Liver (tissue), 9 donors: Measurements from ENCODE around the gene ACTR8. TPM values are rescaled to one million over a fixed set of nuclear protein-coding genes. Genes with fewer than 3 reads are reported as not detected.

Source experiments
- DNase-seq: peaks from one replicate; pipeline ENCODE4 v3.0.0-alpha.2; 2017; ENCODE audit warnings: low spot score
- H3K27ac ChIP-seq, 2 donors: one replicate each; pipeline ENCODE4 v1.7.0; 2013; ENCODE audit warnings: inconsistent platforms in 2 of 2, low read length in 2 of 2, control low read depth in 1 of 2, low read depth in 1 of 2, mild to moderate bottlenecking in 1 of 2
- H3K27me3 ChIP-seq, 4 donors: one replicate each; pipeline versions ENCODE4 v1.6.1 to v1.7.0; 2013; ENCODE audit warnings: low read length in 3 of 4, inconsistent platforms in 1 of 4, mild to moderate bottlenecking in 1 of 4, moderate library complexity in 1 of 4; ENCODE audit not compliant: control insufficient read depth in 4 of 4, insufficient read depth in 4 of 4
- H3K36me3 ChIP-seq, 4 donors: one replicate each; pipeline versions ENCODE4 v1.6.1 to v1.7.0; 2013; ENCODE audit warnings: low read length in 3 of 4, mild to moderate bottlenecking in 3 of 4, low read depth in 1 of 4, moderate library complexity in 1 of 4; ENCODE audit not compliant: control insufficient read depth in 4 of 4, insufficient read depth in 3 of 4
- H3K4me1 ChIP-seq, 4 donors: one replicate each; pipeline versions ENCODE4 v1.6.1 to v1.7.0; 2013; ENCODE audit warnings: low read length in 3 of 4, mild to moderate bottlenecking in 3 of 4, moderate library complexity in 1 of 4; ENCODE audit not compliant: control insufficient read depth in 4 of 4, insufficient read depth in 4 of 4
- H3K4me3 ChIP-seq, 3 donors: one replicate each; pipeline versions ENCODE4 v1.6.1 to v1.7.0; 2013; ENCODE audit warnings: low read length in 3 of 3, control low read depth in 1 of 3, low read depth in 1 of 3, mild to moderate bottlenecking in 1 of 3
- H3K9ac ChIP-seq, 2 donors: one replicate each; pipeline ENCODE4 v1.7.0; 2013; ENCODE audit warnings: low read length in 2 of 2, mild to moderate bottlenecking in 2 of 2, moderate library complexity in 2 of 2, control low read depth in 1 of 2, low read depth in 1 of 2
- H3K9me3 ChIP-seq, 4 donors: one replicate each; pipeline versions ENCODE4 v1.6.1 to v1.7.0; 2013; ENCODE audit warnings: low read length in 3 of 4; ENCODE audit not compliant: control insufficient read depth in 4 of 4
- EGR1 ChIP-seq, 2 donors: IDR thresholded peaks; 2 replicates each; pipeline ENCODE4 v1.6.1; 2016 to 2018; ENCODE audit warnings: antibody characterized with exemption in 2 of 2, low read depth in 2 of 2
- FOXA1 ChIP-seq: IDR thresholded peaks from 2 replicates; pipeline ENCODE4 v1.6.1; 2016; ENCODE audit warnings: antibody characterized with exemption
- FOXA2 ChIP-seq: IDR thresholded peaks from 2 replicates; pipeline ENCODE4 v1.6.1; 2016; ENCODE audit warnings: antibody characterized with exemption
- GABPA ChIP-seq, 2 donors: IDR thresholded peaks in 1 of 2; conservative IDR thresholded peaks in 1 of 2; 2 replicates each; pipeline ENCODE4 v1.6.1; 2016; ENCODE audit warnings: antibody characterized with exemption in 2 of 2, mild to moderate bottlenecking in 1 of 2, moderate library complexity in 1 of 2
- HNF4A ChIP-seq, 2 donors: conservative IDR thresholded peaks; 2 replicates each; pipeline ENCODE4 v1.6.1; 2016; ENCODE audit warnings: antibody characterized with exemption in 2 of 2, mild to moderate bottlenecking in 2 of 2
- HNF4G ChIP-seq: IDR thresholded peaks from 2 replicates; pipeline ENCODE4 v1.6.1; 2016; ENCODE audit warnings: antibody characterized with exemption
- JUND ChIP-seq, 2 donors: IDR thresholded peaks; 2 replicates each; pipeline ENCODE4 v1.6.1; 2016; ENCODE audit warnings: antibody characterized with exemption in 2 of 2
- NR2F2 ChIP-seq: IDR thresholded peaks from 2 replicates; pipeline ENCODE4 v1.6.1; 2016; ENCODE audit warnings: antibody characterized with exemption
- SP1 ChIP-seq: IDR thresholded peaks from 2 replicates; pipeline ENCODE4 v1.6.1; 2018; ENCODE audit warnings: antibody characterized with exemption, mild to moderate bottlenecking
- TAF1 ChIP-seq: conservative IDR thresholded peaks from 2 replicates; pipeline ENCODE4 v1.6.1; 2016; ENCODE audit warnings: antibody characterized with exemption, mild to moderate bottlenecking
- YY1 ChIP-seq: IDR thresholded peaks from 2 replicates; pipeline ENCODE4 v1.6.1; 2016; ENCODE audit warnings: antibody characterized with exemption, mild to moderate bottlenecking
- WGBS: extraction: QIAGEN DNeasy Blood & Tissue Kit; methylation state at CpG from one replicate; pipeline ENCODE4 v1.1.7; 2013; 5-methylcytosine and 5-hydroxymethylcytosine counted together
- polyA plus RNA-seq, 2 donors: library from polyadenylated mRNA; stranded (reverse) in 1 of 2; unstranded in 1 of 2; fragments of 200-250 nt in 1 of 2; fragments of >200 nt in 1 of 2; fragmentation: Nextera tagmentation in 1 of 2; extraction: Ambion mirVana in 1 of 2; gene quantifications; one replicate each; pipeline versions ENCODE4 v1.2.1 to v1.2.3, GENCODE V29; 2013 to 2015
- total RNA-seq, 2 donors: library from RNA; depleted of rRNA; stranded (reverse); fragments of >200 nt; gene quantifications; one replicate each; pipeline ENCODE4 v1.2.3, GENCODE V29; 2014
- TF ChIP-seq, protein P1 (sequence below): fragments of 150-350 bp; IDR thresholded peaks from 2 replicates; pipeline ENCODE4 v1.5.1; 2017; ENCODE audit warnings: improper control_type of control experiment, low read depth, low read length; ENCODE audit not compliant: missing input control
- TF ChIP-seq, protein P2 (sequence below): IDR thresholded peaks from 2 replicates; pipeline ENCODE4 v1.6.1; 2016; ENCODE audit warnings: antibody characterized with exemption
- TF ChIP-seq, protein P3 (sequence below): IDR thresholded peaks from 2 replicates; pipeline ENCODE4 v1.6.1; 2016; ENCODE audit warnings: antibody characterized with exemption
- TF ChIP-seq, protein P4 (sequence below): IDR thresholded peaks from 2 replicates; pipeline ENCODE4 v1.6.1; 2016; ENCODE audit warnings: antibody characterized with exemption, mild to moderate bottlenecking
- TF ChIP-seq, protein P5 (sequence below): IDR thresholded peaks from 2 replicates; pipeline ENCODE4 v1.6.1; 2016; ENCODE audit warnings: antibody characterized with exemption
- donor health status: healthy.
- donor health status: healthy.
- donor health status: healthy.
- donor health status: healthy.
- donor health status: healthy.

ACTR8 gene
- total and polyA plus RNA-seq, 4 donors: 3.2 to 16.7 (median 7.7) TPM

DNA sequence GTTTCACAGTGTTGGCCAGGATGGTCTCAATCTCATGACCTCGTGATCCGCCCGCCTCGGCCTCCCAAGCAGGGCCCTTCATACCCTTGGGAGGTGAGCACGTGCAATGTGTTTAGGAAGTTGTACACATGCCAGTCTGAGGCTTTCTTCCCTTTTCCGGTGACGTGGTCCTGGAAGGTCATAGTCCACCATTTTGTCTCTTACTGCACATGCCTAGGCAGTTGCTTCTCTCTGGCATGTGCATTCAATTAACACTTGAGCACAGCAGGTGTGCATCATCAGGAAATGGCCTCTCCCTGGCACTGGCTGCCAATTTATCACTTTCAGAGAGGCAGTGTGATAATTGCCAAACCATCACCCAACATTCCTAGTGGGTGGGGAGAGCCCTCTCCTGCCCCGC lies 31.4 kb upstream of the ACTR8 start:
- WGBS: 85% methylated on average over 8 of the region's 8 CpGs
- H3K27ac ChIP-seq: no peak overlapping the region
- H3K36me3 ChIP-seq: no peaks in the 10 kb centered on the region
- H3K4me1 ChIP-seq: no peaks in the 10 kb centered on the region
- no peak for TF ChIP-seq SP1
- no peak for TF ChIP-seq FOXA2
- TF ChIP-seq, protein P1, sequence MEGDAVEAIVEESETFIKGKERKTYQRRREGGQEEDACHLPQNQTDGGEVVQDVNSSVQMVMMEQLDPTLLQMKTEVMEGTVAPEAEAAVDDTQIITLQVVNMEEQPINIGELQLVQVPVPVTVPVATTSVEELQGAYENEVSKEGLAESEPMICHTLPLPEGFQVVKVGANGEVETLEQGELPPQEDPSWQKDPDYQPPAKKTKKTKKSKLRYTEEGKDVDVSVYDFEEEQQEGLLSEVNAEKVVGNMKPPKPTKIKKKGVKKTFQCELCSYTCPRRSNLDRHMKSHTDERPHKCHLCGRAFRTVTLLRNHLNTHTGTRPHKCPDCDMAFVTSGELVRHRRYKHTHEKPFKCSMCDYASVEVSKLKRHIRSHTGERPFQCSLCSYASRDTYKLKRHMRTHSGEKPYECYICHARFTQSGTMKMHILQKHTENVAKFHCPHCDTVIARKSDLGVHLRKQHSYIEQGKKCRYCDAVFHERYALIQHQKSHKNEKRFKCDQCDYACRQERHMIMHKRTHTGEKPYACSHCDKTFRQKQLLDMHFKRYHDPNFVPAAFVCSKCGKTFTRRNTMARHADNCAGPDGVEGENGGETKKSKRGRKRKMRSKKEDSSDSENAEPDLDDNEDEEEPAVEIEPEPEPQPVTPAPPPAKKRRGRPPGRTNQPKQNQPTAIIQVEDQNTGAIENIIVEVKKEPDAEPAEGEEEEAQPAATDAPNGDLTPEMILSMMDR: no peak
- no peak for TF ChIP-seq YY1
- TF ChIP-seq, protein P2, sequence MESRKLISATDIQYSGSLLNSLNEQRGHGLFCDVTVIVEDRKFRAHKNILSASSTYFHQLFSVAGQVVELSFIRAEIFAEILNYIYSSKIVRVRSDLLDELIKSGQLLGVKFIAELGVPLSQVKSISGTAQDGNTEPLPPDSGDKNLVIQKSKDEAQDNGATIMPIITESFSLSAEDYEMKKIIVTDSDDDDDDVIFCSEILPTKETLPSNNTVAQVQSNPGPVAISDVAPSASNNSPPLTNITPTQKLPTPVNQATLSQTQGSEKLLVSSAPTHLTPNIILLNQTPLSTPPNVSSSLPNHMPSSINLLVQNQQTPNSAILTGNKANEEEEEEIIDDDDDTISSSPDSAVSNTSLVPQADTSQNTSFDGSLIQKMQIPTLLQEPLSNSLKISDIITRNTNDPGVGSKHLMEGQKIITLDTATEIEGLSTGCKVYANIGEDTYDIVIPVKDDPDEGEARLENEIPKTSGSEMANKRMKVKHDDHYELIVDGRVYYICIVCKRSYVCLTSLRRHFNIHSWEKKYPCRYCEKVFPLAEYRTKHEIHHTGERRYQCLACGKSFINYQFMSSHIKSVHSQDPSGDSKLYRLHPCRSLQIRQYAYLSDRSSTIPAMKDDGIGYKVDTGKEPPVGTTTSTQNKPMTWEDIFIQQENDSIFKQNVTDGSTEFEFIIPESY: no peak
- no peak for TF ChIP-seq TAF1
- no peak for TF ChIP-seq JUND (IDR thresholded peaks at IDR 0.05)
- TF ChIP-seq HNF4G: no peak
- TF ChIP-seq, protein P3, sequence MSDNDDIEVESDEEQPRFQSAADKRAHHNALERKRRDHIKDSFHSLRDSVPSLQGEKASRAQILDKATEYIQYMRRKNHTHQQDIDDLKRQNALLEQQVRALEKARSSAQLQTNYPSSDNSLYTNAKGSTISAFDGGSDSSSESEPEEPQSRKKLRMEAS: no peak
- peaks cover 0 to 5% (median 0%) of the 10 kb centered on the region in 4 donors for H3K9me3 ChIP-seq
- peaks cover 0 to 13% (median under 1%) of the 10 kb centered on the region in 4 donors for H3K27me3 ChIP-seq
- no peak for DNase-seq
- H3K9ac ChIP-seq: no peak overlapping the region
- no peak overlapping the region for H3K4me3 ChIP-seq

- no peaks in the 10 kb centered on the region for H3K4me1 ChIP-seq
- no peaks in the 10 kb centered on the region for H3K36me3 ChIP-seq
- TF ChIP-seq FOXA2 (no peak), TAF1 (no peak), HNF4G (no peak)
- TF ChIP-seq, protein P4, sequence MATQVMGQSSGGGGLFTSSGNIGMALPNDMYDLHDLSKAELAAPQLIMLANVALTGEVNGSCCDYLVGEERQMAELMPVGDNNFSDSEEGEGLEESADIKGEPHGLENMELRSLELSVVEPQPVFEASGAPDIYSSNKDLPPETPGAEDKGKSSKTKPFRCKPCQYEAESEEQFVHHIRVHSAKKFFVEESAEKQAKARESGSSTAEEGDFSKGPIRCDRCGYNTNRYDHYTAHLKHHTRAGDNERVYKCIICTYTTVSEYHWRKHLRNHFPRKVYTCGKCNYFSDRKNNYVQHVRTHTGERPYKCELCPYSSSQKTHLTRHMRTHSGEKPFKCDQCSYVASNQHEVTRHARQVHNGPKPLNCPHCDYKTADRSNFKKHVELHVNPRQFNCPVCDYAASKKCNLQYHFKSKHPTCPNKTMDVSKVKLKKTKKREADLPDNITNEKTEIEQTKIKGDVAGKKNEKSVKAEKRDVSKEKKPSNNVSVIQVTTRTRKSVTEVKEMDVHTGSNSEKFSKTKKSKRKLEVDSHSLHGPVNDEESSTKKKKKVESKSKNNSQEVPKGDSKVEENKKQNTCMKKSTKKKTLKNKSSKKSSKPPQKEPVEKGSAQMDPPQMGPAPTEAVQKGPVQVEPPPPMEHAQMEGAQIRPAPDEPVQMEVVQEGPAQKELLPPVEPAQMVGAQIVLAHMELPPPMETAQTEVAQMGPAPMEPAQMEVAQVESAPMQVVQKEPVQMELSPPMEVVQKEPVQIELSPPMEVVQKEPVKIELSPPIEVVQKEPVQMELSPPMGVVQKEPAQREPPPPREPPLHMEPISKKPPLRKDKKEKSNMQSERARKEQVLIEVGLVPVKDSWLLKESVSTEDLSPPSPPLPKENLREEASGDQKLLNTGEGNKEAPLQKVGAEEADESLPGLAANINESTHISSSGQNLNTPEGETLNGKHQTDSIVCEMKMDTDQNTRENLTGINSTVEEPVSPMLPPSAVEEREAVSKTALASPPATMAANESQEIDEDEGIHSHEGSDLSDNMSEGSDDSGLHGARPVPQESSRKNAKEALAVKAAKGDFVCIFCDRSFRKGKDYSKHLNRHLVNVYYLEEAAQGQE: no peak
- no peak overlapping the region for H3K9ac ChIP-seq
- H3K27me3 ChIP-seq: peaks cover 0 to 2% (median 0%) of the 10 kb centered on the region in 4 donors
- no peak for DNase-seq
- H3K9me3 ChIP-seq: no peaks in the 10 kb centered on the region
- H3K27ac ChIP-seq: no peak overlapping the region
- no peak overlapping the region for H3K4me3 ChIP-seq
- WGBS: 66% methylated on average over 5 of the region's 5 CpGs
Observed at GRCh38 chr3:53902711-53903110, 20.8 kb upstream of the ACTR8 start.

GRCh38 chr3:53902067-53902466 lies 20.1 kb upstream of the ACTR8 start:
- Histone ChIP-seq H3K27me3 (peaks cover 0 to 5% (median 3%) of the 10 kb centered on the region in 4 donors), H3K9ac (no peak overlapping the region), H3K4me1 (no peaks in the 10 kb centered on the region), H3K9me3 (no peaks in the 10 kb centered on the region), H3K4me3 (no peak overlapping the region), H3K36me3 (no peaks in the 10 kb centered on the region), H3K27ac (no peak overlapping the region)
- no peak for DNase-seq
- no peak for TF ChIP-seq EGR1 (IDR thresholded peaks at IDR 0.05; ENCODE audit: low read depth in 2 of 2)
- TF ChIP-seq GABPA (IDR thresholded peaks at IDR 0.05 in 1 of 2, conservative IDR thresholded peaks at IDR 0.05 in 1 of 2): no peak
- TF ChIP-seq, protein P5, sequence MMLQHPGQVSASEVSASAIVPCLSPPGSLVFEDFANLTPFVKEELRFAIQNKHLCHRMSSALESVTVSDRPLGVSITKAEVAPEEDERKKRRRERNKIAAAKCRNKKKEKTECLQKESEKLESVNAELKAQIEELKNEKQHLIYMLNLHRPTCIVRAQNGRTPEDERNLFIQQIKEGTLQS: no peak
- TF ChIP-seq YY1: no peak
- TF ChIP-seq FOXA1: no peak
- TF ChIP-seq, protein P1: no peak
- no peak for TF ChIP-seq JUND (IDR thresholded peaks at IDR 0.05)
- TF ChIP-seq HNF4A (conservative IDR thresholded peaks at IDR 0.05): peak in 1 of 2 donors; percentile 10
- no peak for TF ChIP-seq NR2F2
- 27% methylated on average over 1 of the region's 1 CpG for WGBS
